GM21619 (cell line): ENCODE data around the gene SPAG7.
"Not testable (repeated sequence)": the region's sequence is repeated elsewhere in the genome, so short reads cannot be mapped to it uniquely, and the experiment has no call there.

ENCODE experiments used
- ATAC-seq: cut with Tn5 transposase; IDR thresholded peaks from one replicate; pipeline ENCODE4 v1.9.1; 2021; ENCODE audit not compliant: unreplicated experiment

Gene SPAG7

GRCh38 chr17:4938688-4939545, 28.7 kb downstream of the SPAG7 start:
- ATAC-seq, result no peak

DNA sequence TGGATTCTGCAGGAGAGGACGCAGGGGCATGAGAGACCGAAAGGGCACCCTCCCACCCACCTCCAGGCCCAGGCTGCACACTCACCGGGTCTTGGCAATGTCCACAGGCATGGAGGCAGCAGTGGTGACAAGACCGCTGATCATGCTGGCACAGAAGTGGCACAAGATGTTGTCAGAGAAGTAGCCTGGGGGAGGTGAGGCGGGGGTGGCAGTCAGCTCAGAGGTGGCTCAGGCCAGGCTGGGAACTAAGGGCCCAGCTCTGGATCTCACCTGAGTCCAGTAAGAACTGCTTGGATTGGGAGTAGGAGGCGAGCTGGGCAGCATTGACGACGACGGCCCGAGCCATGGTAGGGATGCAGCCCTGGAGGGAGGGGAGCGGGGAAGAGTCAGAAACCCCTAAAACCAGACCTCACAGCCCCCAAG, 29.5 kb downstream of the SPAG7 start:
- ATAC-seq, result no peak

GRCh38 chr17:4937553-4937952, 30.1 kb downstream of the SPAG7 start:
- ATAC-seq, result no peak

GRCh38 chr17:4936436-4936835, 31.2 kb downstream of the SPAG7 start:
- ATAC-seq, result no peak

- no peak for ATAC-seq
These were observed 32.0 kb downstream of the SPAG7 start for GRCh38 chr17:4935650-4936049.

DNA sequence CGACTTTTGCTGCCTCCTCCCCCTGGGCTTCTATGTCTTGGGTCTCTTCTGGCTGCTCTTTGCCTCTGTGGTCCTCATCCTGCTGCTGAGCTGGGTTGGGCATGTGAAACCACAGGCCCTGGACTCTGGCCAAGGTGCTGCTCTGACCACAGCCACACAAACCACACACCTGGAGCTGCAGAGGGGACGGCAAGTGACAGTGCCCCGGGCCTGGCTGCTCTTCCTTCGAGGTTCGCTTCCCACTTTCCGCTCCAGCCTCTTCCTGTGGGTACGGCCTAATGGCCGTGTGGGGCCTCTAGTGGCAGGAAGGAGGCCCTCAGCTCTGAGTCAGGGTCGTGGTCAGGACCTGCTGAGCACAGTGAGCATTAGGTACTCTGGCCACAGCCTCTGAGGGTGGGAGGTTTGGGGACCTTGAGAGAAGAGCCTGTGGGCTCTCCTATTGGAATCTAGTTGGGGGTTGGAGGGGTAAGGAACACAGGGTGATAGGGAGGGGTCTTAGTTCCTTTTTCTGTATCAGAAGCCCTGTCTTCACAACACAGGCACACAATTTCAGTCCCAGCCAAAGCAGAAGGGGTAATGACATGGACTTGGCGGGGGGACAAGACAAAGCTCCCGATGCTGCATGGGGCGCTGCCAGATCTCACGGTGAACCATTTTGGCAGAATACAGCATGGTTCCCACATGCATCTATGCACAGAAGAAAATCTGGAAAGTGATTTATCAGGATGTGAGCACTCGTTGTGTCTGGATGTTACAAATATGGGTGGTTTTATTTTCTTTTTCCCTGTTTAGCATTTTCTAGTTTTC, 33.2 kb downstream of the SPAG7 start:
- ATAC-seq, result no peak

DNA sequence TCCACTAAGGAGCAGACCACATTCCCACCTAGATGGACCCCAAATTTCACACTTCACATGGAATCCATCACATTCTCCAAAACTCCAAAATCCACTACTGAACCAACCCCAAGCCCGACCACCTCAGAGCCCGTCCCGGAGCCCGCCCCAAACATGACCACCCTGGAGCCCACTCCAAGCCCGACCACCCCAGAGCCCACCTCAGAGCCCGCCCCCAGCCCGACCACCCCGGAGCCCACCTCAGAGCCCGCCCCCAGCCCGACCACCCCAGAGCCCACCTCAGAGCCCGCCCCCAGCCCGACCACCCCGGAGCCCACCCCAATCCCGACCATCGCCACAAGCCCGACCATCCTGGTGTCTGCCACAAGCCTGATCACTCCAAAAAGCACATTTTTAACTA, 34.0 kb downstream of the SPAG7 start:
- no peak for ATAC-seq

DNA sequence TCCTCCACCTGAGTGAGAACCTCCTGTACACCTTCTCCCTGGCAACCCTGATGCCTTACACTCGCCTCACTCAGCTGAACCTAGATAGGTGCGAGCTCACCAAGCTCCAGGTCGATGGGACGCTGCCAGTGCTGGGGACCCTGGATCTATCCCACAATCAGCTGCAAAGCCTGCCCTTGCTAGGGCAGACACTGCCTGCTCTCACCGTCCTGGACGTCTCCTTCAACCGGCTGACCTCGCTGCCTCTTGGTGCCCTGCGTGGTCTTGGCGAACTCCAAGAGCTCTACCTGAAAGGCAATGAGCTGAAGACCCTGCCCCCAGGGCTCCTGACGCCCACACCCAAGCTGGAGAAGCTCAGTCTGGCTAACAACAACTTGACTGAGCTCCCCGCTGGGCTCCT, 34.9 kb downstream of the SPAG7 start:
- no peak for ATAC-seq

DNA sequence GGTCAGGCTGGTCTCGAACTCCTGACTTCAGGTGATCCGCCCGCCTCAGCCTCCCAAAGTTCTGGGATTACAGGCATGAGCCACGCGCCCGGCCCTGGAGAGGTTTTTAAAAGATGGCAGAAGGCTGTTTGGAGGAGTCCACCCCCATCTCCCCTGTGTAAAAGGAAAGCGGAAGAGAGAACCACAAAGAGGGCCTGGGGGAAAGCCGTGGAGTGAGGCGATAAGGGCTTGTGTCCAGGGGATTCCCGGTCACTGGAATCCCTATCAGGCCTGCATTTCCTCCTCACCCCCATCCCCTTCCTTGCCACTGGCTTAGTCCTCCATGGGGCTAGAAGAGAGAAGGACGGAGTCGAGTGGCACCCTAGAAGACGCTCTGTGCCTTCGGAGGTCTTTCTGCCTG, 35.7 kb downstream of the SPAG7 start, which contains the start of gene GP1BA:
Gene GP1BA (plus strand): TSS at position 315 of the 400 bp plus-strand sequence. CDS start 328 bp downstream, outside the sequence.
- ATAC-seq, result no peak

DNA sequence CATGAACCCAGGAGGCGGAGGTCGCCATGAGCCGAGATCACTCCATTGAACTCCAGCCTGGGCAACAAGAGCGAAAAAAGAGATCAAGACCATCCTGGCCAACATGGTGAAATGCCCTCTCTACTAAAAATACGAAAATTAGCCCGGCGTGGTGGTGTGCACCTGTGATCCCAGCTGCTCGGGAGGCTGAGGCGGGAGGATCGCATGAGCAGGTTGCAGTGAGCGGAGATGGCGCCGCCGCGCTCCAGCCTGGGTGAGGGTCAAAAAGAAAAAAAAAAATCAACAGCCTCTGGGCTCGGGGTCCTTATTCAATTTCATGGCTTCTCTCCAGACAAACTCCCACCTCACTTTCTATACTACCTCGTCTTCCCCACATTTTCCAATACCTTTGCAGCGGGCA, 38.7 kb downstream of the SPAG7 start:
- ATAC-seq, result no peak

GRCh38 chr17:4926577-4927335, 40.9 kb downstream of the SPAG7 start:
- not testable (repeated sequence) for ATAC-seq

DNA sequence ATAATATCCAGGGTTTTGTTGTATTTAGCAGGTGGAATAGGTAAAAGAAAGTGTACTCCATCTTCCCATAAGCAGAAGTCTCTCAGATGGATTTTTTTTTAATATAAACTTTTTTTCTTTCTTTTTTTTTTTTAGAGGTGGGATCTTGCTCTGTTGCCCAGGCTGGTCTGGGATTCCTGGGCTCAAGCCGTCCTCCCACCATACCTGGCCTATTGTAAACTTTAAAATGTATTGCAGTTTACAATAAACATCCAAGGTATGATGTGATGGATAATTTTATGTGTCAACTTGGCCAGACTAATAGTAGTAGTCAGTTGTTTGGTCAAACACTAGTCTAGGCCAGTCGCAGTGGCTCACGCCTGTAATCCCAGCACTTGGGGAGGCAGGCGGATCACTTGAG, 46.3 kb downstream of the SPAG7 start:
- ATAC-seq, result no peak

- no peak for ATAC-seq
These were observed 47.1 kb downstream of the SPAG7 start for GRCh38 chr17:4920351-4921048.

DNA sequence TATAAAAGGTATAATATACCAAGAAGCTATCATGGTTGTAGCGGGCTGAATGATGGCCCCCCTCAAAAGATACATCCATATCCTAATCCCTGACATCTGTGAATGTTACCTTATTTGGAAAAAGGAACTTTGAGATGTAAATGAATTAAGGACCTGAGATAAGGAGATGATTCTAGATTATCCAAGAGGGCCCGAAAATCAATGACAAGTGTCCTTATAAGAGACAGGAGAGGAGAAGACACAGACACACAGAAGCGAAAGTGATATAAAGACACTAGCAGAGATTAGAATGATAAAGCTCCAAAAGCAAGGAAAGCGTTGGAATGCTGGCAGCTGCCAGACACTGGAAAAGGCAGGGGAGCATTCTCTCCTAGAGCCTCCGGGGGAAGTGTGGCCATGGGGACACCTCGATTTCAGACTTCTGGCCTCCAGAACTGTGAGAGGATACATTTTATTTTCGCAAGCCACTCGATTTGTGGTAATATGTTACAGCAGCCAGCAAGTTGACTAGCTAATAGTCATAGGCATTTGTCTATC, 48.0 kb downstream of the SPAG7 start:
- ATAC-seq, result no peak

DNA sequence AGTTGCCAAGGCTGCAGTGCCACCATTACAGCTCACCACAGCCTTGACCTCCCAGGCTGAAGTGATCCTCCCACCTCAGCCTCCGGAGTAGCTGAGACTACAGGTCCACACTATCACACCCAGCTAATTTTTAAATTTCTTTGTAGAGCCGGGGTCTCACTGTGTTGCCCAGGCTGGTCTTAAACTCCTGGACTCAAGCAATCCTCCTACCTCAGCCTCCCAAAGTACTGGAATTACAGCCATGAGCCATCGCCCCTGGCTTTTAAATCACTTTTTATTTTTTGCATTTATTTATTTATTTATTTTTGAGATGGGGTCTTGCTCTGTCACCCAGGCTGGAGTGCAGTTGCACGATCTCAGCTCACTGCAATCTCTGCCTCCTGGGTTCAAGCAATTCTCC, 53.1 kb downstream of the SPAG7 start:
- ATAC-seq, result not testable (repeated sequence)

- no peak for ATAC-seq
These were observed 53.6 kb downstream of the SPAG7 start for GRCh38 chr17:4913994-4914393.
